ENCODE data around the gene NR3C2.
"Not testable (repeated sequence)": the region's sequence is repeated elsewhere in the genome, so short reads cannot be mapped to it uniquely, and the experiment has no call there.

NR3C2 gene

DNA sequence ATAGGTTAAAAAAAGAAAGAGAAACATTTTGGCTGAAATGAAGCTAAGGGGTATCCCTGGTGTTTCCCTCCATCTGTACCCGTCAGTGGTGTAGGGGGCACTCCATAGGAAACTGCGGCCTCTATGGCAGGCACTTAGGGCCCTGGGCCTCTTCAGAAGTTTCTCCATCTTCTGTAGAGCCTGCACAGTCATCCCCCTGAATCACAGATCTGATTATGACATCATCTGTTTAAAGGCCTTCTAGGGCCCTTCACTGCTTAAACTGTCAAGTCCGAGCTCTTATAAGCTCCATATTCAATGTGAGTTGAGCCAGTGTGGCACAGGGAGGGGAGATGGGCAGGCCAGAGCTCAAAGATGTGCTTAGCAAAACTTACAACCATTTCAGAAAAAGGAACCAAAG is 241.3 kb downstream of the NR3C2 start:
- H3K4me3 ChIP-seq (ENCODE audit: low read length), result no peak overlapping the region
- no peak for DNase-seq (ENCODE audit: low read depth)
- TF ChIP-seq, protein P1, sequence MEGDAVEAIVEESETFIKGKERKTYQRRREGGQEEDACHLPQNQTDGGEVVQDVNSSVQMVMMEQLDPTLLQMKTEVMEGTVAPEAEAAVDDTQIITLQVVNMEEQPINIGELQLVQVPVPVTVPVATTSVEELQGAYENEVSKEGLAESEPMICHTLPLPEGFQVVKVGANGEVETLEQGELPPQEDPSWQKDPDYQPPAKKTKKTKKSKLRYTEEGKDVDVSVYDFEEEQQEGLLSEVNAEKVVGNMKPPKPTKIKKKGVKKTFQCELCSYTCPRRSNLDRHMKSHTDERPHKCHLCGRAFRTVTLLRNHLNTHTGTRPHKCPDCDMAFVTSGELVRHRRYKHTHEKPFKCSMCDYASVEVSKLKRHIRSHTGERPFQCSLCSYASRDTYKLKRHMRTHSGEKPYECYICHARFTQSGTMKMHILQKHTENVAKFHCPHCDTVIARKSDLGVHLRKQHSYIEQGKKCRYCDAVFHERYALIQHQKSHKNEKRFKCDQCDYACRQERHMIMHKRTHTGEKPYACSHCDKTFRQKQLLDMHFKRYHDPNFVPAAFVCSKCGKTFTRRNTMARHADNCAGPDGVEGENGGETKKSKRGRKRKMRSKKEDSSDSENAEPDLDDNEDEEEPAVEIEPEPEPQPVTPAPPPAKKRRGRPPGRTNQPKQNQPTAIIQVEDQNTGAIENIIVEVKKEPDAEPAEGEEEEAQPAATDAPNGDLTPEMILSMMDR (conservative IDR thresholded peaks at IDR 0.05; ENCODE audit: low read depth, low read length), result no peak

DNA sequence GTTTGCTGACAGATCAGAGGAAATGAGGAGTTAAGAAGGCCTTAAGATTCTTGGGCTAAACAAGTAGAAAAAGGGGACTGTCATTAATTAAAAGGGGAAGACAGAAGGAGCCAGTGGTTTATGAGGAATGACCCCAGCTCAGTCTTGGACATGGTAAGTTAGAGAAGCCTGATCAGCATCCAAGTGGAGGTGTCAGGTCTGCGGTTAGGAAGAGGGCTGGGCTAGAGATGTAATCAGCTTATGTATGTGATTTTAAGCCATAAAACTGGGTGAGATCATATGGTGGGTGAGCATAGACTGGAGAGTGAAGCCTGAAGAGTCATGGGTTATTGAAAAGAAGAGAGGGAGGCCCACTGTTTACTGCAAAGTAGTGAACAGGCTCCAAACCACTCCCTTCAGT is 246.1 kb downstream of the NR3C2 start:
- TF ChIP-seq, protein P1 (conservative IDR thresholded peaks at IDR 0.05; ENCODE audit: low read depth, low read length), result no peak
- H3K4me3 ChIP-seq (ENCODE audit: low read length), result no peak overlapping the region
- peak; percentile 92 for DNase-seq (ENCODE audit: low read depth)

DNA sequence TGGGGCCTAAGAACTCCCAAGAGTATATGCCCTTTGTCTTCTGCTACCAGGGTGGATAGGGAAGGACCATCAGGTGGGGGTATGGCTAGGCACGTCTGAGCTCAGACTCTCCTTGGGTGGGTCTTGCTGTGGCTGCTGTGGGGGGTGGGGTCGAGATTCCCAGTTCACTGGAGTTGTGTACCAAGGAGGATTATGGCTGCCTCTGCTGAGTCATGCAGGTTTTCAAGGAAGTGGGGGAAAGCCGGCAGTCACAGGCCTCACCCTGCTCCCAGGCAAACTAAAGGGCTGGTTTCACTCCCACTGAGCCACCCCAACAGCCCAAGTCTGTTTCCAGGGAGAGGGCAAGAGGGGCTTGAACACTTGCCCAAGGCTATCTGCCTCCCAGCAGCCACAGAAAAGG is 249.7 kb downstream of the NR3C2 start:
- TF ChIP-seq, protein P1 (conservative IDR thresholded peaks at IDR 0.05; ENCODE audit: low read depth, low read length), result no peak
- no peak for DNase-seq (ENCODE audit: low read depth)
- H3K4me3 ChIP-seq (ENCODE audit: low read length), result no peak overlapping the region

DNA sequence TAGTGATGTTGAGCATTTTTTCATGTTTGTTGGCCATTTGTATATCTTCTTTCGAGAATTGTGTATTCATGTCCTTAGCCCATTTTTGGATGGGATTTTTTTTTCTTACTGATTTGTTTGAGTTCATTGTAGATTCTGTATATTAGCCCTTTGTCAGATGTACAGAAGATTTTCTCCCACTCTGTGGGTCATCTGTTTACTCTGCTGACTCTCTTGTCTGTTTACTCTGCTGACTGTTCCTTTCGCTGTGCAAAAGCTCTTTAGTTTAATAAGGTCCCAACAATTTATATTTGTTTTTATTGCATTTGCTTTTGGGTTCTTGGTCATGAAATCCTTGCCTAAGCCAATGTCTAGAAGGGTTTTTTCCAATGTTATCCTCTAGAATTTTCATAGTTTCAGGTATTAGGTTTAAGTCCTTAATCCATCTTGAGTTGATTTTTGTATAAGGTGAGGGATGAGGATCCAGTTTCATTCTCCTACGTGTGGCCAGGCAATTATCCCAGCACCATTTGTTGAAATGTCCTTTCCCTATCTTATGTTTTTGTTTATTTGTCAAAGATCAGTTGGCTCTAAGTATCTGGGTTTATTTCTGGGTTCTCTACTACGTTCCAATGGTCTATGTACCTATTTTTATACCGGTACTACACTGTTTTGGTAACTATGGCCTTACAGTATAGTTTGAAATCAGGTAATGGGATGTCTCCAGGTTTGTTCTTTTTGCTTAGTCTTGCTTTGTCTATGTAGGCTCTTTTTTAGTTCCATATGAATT is 254.6 kb downstream of the NR3C2 start:
- H3K4me3 ChIP-seq (ENCODE audit: low read length); DNase-seq (ENCODE audit: low read depth): not testable (repeated sequence)

DNA sequence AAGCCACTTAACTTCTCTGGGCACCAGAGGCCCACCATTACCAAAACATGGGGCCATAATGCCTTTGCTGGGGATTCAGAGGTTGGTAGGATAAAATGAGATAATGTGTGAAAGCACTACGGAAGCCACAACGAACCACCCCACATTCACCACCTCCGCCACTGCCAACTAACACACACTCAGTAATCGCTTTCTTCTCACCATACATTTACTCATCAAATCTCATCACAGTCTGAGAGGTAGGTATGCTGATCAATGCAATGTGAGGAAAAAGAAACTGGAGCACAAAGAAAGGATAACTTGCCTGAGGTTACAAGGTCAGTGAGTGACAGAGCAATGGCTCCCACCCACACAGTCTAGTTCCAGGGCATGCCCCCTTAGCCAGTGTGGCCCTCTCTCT is 257.3 kb downstream of the NR3C2 start:
- no peak for DNase-seq (ENCODE audit: low read depth)
- no peak overlapping the region for H3K4me3 ChIP-seq (ENCODE audit: low read length)
- TF ChIP-seq, protein P1 (conservative IDR thresholded peaks at IDR 0.05; ENCODE audit: low read depth, low read length), result no peak

DNA sequence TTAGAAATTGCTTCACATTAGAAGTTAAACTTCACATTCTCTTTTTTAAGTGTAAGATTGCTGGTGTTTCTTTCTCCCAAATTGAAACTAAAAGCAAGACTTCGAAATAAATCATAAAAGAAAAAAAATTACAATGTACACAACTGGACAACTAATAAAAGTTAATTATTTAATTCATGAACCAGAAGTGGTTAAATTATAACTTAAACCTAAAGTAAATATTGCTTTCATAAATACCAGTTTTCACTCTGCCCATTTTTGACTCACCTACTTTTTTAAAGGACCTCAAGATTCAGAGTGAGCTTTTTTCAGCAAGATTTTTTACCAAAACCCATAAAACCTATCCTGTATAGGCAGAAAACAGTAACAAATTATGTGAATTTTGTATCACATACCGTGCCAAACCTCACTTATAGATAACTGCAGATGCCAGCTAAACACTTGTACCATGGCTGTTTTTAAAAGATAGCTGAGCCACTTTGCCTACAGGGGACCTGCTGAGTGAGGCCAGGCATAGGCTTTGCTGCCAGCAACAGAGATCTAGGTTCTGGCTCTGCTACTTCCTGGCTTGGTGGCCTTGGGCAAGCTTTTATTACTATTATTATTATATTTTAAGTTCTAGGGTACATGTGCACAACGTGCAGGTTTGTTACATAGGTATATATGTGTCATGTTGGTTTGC is 259.8 kb downstream of the NR3C2 start:
- no peak overlapping the region for H3K4me3 ChIP-seq (ENCODE audit: low read length)
- no peak for DNase-seq (ENCODE audit: low read depth)
- TF ChIP-seq, protein P1 (conservative IDR thresholded peaks at IDR 0.05; ENCODE audit: low read depth, low read length), result no peak

DNA sequence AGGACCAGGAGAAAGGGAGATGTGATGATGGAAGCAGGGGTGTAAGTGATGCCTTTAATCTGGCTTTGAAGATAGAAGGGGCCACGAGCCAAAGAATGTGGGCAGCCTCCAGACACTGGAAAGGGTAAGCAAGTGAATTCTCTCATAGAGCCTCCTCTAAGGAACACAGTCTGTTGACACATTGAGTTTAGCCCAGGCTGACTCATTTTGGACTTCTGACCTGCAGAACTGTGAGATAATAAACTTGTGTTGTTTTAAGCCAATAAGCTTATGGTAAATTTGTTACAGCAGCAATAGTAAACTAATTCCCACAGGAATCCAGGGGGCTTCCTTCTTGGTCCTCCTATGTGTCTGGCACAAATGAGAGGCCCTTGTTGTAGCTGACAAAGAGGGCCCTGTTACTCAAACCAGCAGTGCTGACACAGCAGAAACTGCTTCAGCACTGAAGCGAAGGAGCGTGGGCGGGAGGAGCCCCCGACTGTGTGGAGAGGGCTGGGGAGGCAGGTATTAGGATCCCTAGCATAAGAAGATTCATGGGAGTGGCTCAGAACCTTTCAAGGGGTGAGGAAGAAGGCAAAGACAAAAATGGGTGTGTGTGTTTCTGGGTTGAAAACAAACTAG is 268.7 kb downstream of the NR3C2 start:
- TF ChIP-seq, protein P1 (conservative IDR thresholded peaks at IDR 0.05; ENCODE audit: low read depth, low read length), result no peak
- H3K4me3 ChIP-seq (ENCODE audit: low read length), result no peak overlapping the region
- DNase-seq (ENCODE audit: low read depth), result no peak
